Head of caudate nucleus (tissue), 42 donors: Measurements from ENCODE around the gene UCHL1.
"Not testable (repeated sequence)": the region's sequence is repeated elsewhere in the genome, so short reads cannot be mapped to it uniquely, and the experiment has no call there.

Experiments used
- DNase-seq, 42 donors: peaks; one replicate each; pipeline versions ENCODE4 v3.0.0 to v3.0.0-alpha.2; 2020 to 2021; ENCODE audit warnings: mixed read lengths in 7 of 42
- intact Hi-C: fragments of 100-400 bp; cut with DNase I; formaldehyde crosslinking; loops from one replicate; pipeline ENCODE4 v1.15.0; 2022

Gene UCHL1

GRCh38 chr4:41281038-41281634 lies 24.4 kb downstream of the UCHL1 start:
- peak in 25 of 42 donors; percentile 12 to 85 (median 54) for DNase-seq
- intact Hi-C loops = loop anchor here (5.0 kb wide), 2 partner anchors 381 to 606 kb away; no protein-coding TSS in a partner anchor

- intact Hi-C loops = loop anchor here (5.0 kb wide), 2 partner anchors 380 to 605 kb away; no protein-coding TSS in a partner anchor
These were observed 25.6 kb downstream of the UCHL1 start for GRCh38 chr4:41282366-41282765.

GRCh38 chr4:41285202-41285863 lies 28.6 kb downstream of the UCHL1 start:
- no peak for DNase-seq
- intact Hi-C loops = no loop called here

More at GRCh38 chr4:41282366-41282765, 25.6 kb downstream of the UCHL1 start:
- DNase-seq = no peak

- intact Hi-C loops = no loop called here
- DNase-seq = no peak
These were observed 29.1 kb downstream of the UCHL1 start for GRCh38 chr4:41285864-41286235.

GRCh38 chr4:41287005-41287404 lies 30.3 kb downstream of the UCHL1 start:
- intact Hi-C loops = no loop called here

GRCh38 chr4:41287852-41288251 lies 31.1 kb downstream of the UCHL1 start:
- no peak for DNase-seq
- intact Hi-C loops = no loop called here

More at GRCh38 chr4:41287005-41287404, 30.3 kb downstream of the UCHL1 start:
- DNase-seq = no peak

- intact Hi-C loops = no loop called here
- no peak for DNase-seq
These were observed 31.5 kb downstream of the UCHL1 start for GRCh38 chr4:41288254-41288653.

- DNase-seq = no peak
- intact Hi-C loops = no loop called here
These were observed 33.8 kb downstream of the UCHL1 start for GRCh38 chr4:41290479-41290878.

- intact Hi-C loops = no loop called here
- DNase-seq = no peak
These were observed 37.8 kb downstream of the UCHL1 start for GRCh38 chr4:41294445-41295062.

- intact Hi-C loops = no loop called here
- DNase-seq = no peak
These were observed 40.3 kb downstream of the UCHL1 start for GRCh38 chr4:41296995-41297394.

- DNase-seq = no peak
- intact Hi-C loops = no loop called here
These were observed 41.1 kb downstream of the UCHL1 start for GRCh38 chr4:41297832-41298231.

- DNase-seq = no peak
- intact Hi-C loops = no loop called here
These were observed 42.8 kb downstream of the UCHL1 start for GRCh38 chr4:41299486-41299885.

GRCh38 chr4:41301137-41301536 lies 44.4 kb downstream of the UCHL1 start:
- intact Hi-C loops = no loop called here
- DNase-seq = no peak

- intact Hi-C loops = no loop called here
- no peak for DNase-seq
These were observed 46.8 kb downstream of the UCHL1 start for GRCh38 chr4:41303372-41304118.

GRCh38 chr4:41304221-41304620 lies 47.5 kb downstream of the UCHL1 start:
- no peak for DNase-seq
- intact Hi-C loops = no loop called here

GRCh38 chr4:41305476-41305875 lies 48.7 kb downstream of the UCHL1 start:
- intact Hi-C loops = no loop called here
- DNase-seq = no peak

- intact Hi-C loops = no loop called here
- DNase-seq = no peak
These were observed 50.9 kb downstream of the UCHL1 start for GRCh38 chr4:41307638-41308037.

- DNase-seq = no peak
- intact Hi-C loops = no loop called here
These were observed 51.7 kb downstream of the UCHL1 start for GRCh38 chr4:41308398-41308797.

GRCh38 chr4:41315426-41315825 lies 58.7 kb downstream of the UCHL1 start:
- intact Hi-C loops = not testable (repeated sequence)

GRCh38 chr4:41315862-41316261 lies 59.1 kb downstream of the UCHL1 start:
- no peak for DNase-seq
- intact Hi-C loops = no loop called here

More at GRCh38 chr4:41315426-41315825, 58.7 kb downstream of the UCHL1 start:
- not testable (repeated sequence) for DNase-seq
